Pulmonary artery endothelial cell (primary cell): ENCODE data around the gene SLITRK4. TPM values are rescaled to one million over a fixed set of nuclear protein-coding genes. Genes with fewer than 3 reads are reported as not detected.

Experiments used
- total RNA-seq: library from RNA; depleted of rRNA; stranded (reverse); fragments of >200 nt; gene quantifications from 2 replicates; pipeline ENCODE4 v1.2.3, GENCODE V29; 2014

SLITRK4 gene
- total RNA-seq, 1 donor from 2014 or later, result 1.7 TPM

Other genes starting within 250 kb of the SLITRK4 start
- gene SPANXN3, start 118.6 kb downstream of the SLITRK4 start, total RNA-seq, result not detected in 2 replicates
- gene SPANXN2, start 84.7 kb upstream of the SLITRK4 start, total RNA-seq, result not detected in 2 replicates
- gene UBE2NL, start 248.0 kb upstream of the SLITRK4 start, total RNA-seq, result not detected in 2 replicates